ENCODE data around the gene TYROBP.
A peak's percentile ranks its signal among the peaks of the same experiment; 100 is the strongest.

TYROBP gene

DNA sequence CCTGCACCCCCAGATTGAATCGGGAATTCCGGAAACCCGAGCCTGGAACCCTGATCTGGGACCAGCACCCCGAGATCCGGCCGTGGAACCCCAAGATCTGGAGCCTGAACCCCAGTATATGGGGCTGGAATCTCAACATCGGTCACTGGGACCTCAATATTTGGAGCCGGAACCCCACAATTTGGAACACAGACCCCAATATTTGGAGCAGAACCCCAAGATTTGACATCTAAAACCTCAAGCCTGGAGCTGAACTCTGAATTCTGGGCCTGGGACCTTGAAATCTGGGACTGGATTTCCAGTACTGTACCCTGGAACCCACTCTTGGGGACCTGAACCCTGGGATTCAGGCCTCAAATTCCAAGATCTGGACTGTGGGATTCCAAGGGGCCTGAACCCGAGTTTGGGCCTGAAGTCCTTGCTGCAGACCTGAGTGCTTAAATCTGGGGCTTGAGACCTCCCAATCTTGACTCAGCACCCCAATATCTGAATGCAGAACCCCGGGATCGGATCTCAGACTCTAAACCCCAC, 28.7 kb upstream of the TYROBP start:
- TF ChIP-seq, protein P1, sequence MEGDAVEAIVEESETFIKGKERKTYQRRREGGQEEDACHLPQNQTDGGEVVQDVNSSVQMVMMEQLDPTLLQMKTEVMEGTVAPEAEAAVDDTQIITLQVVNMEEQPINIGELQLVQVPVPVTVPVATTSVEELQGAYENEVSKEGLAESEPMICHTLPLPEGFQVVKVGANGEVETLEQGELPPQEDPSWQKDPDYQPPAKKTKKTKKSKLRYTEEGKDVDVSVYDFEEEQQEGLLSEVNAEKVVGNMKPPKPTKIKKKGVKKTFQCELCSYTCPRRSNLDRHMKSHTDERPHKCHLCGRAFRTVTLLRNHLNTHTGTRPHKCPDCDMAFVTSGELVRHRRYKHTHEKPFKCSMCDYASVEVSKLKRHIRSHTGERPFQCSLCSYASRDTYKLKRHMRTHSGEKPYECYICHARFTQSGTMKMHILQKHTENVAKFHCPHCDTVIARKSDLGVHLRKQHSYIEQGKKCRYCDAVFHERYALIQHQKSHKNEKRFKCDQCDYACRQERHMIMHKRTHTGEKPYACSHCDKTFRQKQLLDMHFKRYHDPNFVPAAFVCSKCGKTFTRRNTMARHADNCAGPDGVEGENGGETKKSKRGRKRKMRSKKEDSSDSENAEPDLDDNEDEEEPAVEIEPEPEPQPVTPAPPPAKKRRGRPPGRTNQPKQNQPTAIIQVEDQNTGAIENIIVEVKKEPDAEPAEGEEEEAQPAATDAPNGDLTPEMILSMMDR (IDR thresholded peaks at IDR 0.05): no peak

- TF ChIP-seq, protein P1 (IDR thresholded peaks at IDR 0.05): no peak
These were observed 28.0 kb upstream of the TYROBP start, which contains the start of gene LRFN3 for GRCh38 chr19:35935911-35936737. LRFN3 (plus strand) TSS chr19:35936374; CDS start chr19:35939426, 3,052 bp downstream.

DNA sequence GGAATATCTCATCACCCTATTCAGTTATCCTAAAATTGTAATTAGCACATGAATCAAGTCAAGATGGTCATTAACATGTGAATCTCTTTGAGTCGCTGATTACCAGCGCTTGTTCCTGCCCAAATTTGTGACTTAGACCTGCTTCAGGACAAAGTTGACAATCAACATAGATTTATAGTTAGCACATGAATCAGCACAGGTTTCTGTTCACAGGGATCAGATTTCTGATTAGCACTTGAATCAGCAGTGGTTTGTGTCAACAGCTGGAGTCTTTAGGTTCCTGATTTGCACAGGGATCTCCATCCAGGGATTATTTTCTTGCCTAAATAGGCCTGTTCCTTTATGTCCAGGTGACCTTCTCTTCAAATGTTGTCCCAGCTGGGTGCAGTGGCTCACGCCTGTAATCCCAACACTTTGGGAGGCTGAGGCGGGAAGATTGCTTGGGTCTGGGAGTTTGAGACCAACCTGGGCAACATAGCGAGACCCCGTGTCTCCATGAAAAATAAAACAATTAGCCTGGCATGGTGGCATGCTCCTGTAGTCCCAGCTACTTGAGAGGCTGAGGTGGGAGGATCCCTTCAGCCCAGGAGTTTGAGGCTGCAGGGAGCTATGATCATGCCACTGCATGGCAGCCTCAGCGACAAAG, 24.3 kb upstream of the TYROBP start:
- TF ChIP-seq, protein P1 (IDR thresholded peaks at IDR 0.05): no peak

GRCh38 chr19:35931874-35932202, 23.7 kb upstream of the TYROBP start:
- TF ChIP-seq, protein P1 (IDR thresholded peaks at IDR 0.05): peak; percentile 25; the same call in 1 of the 2 replicates

DNA sequence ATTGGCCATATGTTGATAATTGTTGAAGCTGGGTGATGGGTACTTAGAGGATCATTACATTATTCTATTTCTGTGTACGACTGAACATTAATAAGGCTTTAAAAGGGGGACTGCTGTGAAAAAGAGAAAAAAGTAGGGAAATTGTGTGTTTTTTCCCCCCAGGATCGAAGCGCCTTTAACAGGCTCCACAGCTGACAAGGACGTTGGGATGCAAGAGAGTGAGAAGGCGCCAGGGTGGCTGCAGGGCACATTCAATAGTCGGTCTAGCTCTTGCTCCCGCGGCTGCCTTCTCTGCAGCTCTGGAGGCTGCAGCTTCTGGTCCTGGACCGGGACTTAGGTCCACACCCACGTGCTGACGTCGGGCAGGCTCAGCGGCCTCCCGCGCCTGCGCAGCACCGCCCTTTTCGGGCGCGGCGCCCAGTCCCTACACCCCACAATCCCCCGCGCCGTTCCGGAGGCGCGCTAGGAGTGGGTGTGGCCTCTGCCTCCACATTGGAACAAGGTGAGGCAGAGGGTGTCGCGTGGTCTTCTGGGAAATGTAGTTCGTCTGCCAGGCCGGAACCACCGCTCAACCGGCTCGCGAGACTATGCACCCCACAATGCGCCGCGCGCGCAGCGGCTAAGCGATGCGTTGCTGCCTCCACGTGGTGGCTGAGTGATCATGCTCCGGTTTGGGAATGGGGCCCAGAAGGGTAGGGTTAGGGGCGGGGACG, 23.2 kb upstream of the TYROBP start:
- TF ChIP-seq, protein P1 (IDR thresholded peaks at IDR 0.05): peak; percentile 86

- TF ChIP-seq, protein P1 (IDR thresholded peaks at IDR 0.05): no peak
These were observed 21.8 kb upstream of the TYROBP start for GRCh38 chr19:35929876-35930275.

GRCh38 chr19:35928507-35928906, 20.4 kb upstream of the TYROBP start:
- TF ChIP-seq, protein P1 (IDR thresholded peaks at IDR 0.05): no peak

Measured in LNCAP (cell line).